Measurements from ENCODE around the gene BRF1.

GRCh38 chr14:105336477-105337287 is 35.9 kb upstream of the BRF1 start:
- TF ChIP-seq CTCF (IDR thresholded peaks at IDR 0.05; ENCODE audit: poor library complexity) (no peak), EZH2 (IDR thresholded peaks at IDR 0.05; ENCODE audit: borderline replicate concordance) (no peak), EZH2phosphoT487 (IDR thresholded peaks at IDR 0.05; ENCODE audit: low read depth, severe bottlenecking, unreplicated experiment) (no peak)

Data from hepatocyte (in vitro differentiated cells).